Heart right ventricle (tissue), 16 donors: ENCODE measurements around the gene TIMM8B. TPM values are rescaled to one million over a fixed set of nuclear protein-coding genes. Genes with fewer than 3 reads are reported as not detected.
"Not testable (repeated sequence)": the region's sequence is repeated elsewhere in the genome, so short reads cannot be mapped to it uniquely, and the experiment has no call there.

Source experiments
- ATAC-seq, 8 donors: fragments of 200-7000 bp; cut with Tn5 transposase; one replicate each; pipeline ENCODE4 v1.9.1; 2020; ENCODE audit warnings: mild to moderate bottlenecking in 8 of 8, moderate library complexity in 8 of 8, moderate number of reproducible peaks in 1 of 8
- DNase-seq, 2 donors: peaks; one replicate each; pipeline ENCODE4 v3.0.0-alpha.2; 2020
- H3K27ac ChIP-seq, 10 donors: fragments of 200-600 bp; sonication (generic) in 2 of 10; one replicate each; pipeline versions ENCODE4 v1.5.0 to v1.8.0; 2020 to 2022; ENCODE audit warnings: mild to moderate bottlenecking in 3 of 10
- H3K27me3 ChIP-seq, 7 donors: fragments of 200-600 bp; one replicate each; pipeline ENCODE4 v1.8.0; 2021 to 2022; ENCODE audit warnings: mild to moderate bottlenecking in 2 of 7
- H3K36me3 ChIP-seq, 9 donors: fragments of 200-600 bp; sonication (generic) in 1 of 9; one replicate each; pipeline versions ENCODE4 v1.5.0 to v1.8.0; 2020 to 2022; ENCODE audit warnings: mild to moderate bottlenecking in 2 of 9
- H3K4me1 ChIP-seq, 9 donors: fragments of 200-600 bp; sonication (generic) in 1 of 9; one replicate each; pipeline versions ENCODE4 v1.5.0 to v1.8.0; 2020 to 2022; ENCODE audit warnings: mild to moderate bottlenecking in 4 of 9
- H3K4me3 ChIP-seq, 10 donors: fragments of 200-600 bp; sonication (generic) in 2 of 10; one replicate each; pipeline versions ENCODE4 v1.5.0 to v1.8.0; 2020 to 2022; ENCODE audit warnings: mild to moderate bottlenecking in 7 of 10, moderate library complexity in 2 of 10
- H3K9me3 ChIP-seq, 11 donors: fragments of 200-600 bp in 10 of 11; sonication (generic) in 2 of 11; one replicate each; pipeline versions ENCODE4 v1.5.0 to v1.8.0; 2013 to 2022; ENCODE audit warnings: mild to moderate bottlenecking in 2 of 11, control low read depth in 1 of 11, moderate library complexity in 1 of 11
- WGBS, 2 donors: extraction: QIAGEN DNeasy Blood & Tissue Kit; methylation state at CpG; one replicate each; pipeline ENCODE4 v1.1.7; 2013; ENCODE audit warnings: inconsistent platforms in 1 of 2; 5-methylcytosine and 5-hydroxymethylcytosine counted together
- intact Hi-C, 10 donors: fragments of 100-400 bp; cut with DNase I; formaldehyde crosslinking; loops; one replicate each; pipeline versions ENCODE4 v1.11.1 to v1.14.2; 2022
- polyA plus RNA-seq, 2 donors: library from polyadenylated mRNA; stranded (reverse); fragments of 200-250 nt; gene quantifications; one replicate each; pipeline ENCODE4 v1.2.3, GENCODE V29; 2013
- total RNA-seq, 10 donors: library from RNA; stranded (reverse); fragmentation: NEBNext Ultra II Directional in 3 of 10; extraction: Animal tissue kit (Norgen Biotek cat#: 25700) in 3 of 10; gene quantifications; one replicate each; pipeline versions ENCODE4 v1.2.1 to v1.2.4, GENCODE V29; 2021 to 2023
- TF ChIP-seq, protein P1 (sequence below), 9 donors: fragments of 200-600 bp; sonication (generic) in 2 of 9; IDR thresholded peaks; one replicate each; pipeline versions ENCODE4 v1.5.0 to v1.8.0; 2021 to 2022; ENCODE audit warnings: antibody characterized with exemption in 9 of 9, mild to moderate bottlenecking in 5 of 9, moderate library complexity in 1 of 9
- donor health status: Arrhythmogenic right ventricular cardiomyopathy.
- donor health status: ischemic (EF 13 %, LVEDD 7.1; RV severe dilation, severe dysfunction).
- donor health status: healthy with polysubstance abuse.
- donor health status: DM: no; HTN: yes; CAD: no.
- donor health status: DM: no; HTN: no; CAD: no.
- donor health status: ischemic (EF 25% LVEDD 6.9; RV normal size, moderate dysfunction).
- donor health status: ischemic (EF 25% LVEDD 5.7; RV mildly dilated, moderate dysfunction).
- donor health status: healthy.
- donor health status: DM: yes; HTN: yes; CAD: no.
- donor health status: Ischemic cardiomyopathy.
- donor health status: ischemic (EF 35%, LVEDD 5.7; RV mildly dilated, moderate dysfunction).
- donor health status: nonischemic (EF 11% LVEDD 7.7; RV severe dilation, severe dysfunction).
- donor health status: DM: yes; HTN: yes; CAD: no.
- donor health status: PGD.
- donor health status: ischemic (EF 29% LVEDD 5.4; RV normal size, mild dysfunction).
- donor health status: nonischemic (EF 23%, LVEDD 6.1; RV moderate dilation, normal function).

The TIMM8B gene
- total and polyA plus RNA-seq, 12 donors: 142 to 194 (median 168) TPM

DNA sequence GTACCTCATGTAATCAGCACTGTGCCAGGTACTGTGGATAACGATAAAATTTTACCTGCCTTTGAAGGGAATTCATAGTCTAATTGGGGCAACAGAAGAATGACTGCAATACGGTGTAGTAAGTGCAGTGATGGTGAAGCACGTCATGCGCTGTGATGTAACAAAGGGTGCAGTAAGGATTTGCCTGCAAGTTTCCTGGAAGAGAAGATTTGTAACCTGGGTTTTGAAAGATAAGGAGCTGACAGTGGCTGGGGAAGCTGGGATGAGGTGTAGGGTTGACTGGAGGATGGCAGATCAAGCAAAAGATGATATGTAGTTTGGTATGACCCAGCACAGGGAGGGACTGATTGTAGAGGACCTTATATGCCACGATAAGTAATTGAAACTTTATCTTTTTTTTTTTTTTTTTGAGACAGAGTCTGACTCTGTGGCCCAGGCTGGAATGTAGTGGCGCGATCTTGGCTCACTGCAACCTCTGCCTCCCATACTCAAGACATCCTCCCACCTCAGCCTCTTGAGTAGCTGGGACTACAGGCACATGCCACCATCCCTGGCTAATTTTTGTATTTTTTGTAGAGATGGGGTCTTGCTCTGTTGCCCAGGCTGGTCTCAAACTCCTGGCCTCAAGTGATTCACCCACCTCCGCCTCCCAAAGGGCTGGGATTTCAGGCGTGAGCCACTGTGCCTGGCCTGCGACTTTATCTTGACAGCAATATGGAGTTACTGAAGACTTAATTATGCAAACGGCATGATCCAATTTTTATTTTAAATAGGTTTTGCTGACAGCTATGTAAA, 11.4 kb upstream of the TIMM8B start:
- Histone ChIP-seq H3K4me1 (peaks cover 0 to 7% (median 0%) of the 10 kb centered on the region in 9 donors), H3K4me3 (no peak overlapping the region), H3K9me3 (no peaks in the 10 kb centered on the region), H3K36me3 (peaks cover 0 to 72% (median 24%) of the 10 kb centered on the region in 9 donors), H3K27me3 (no peaks in the 10 kb centered on the region), H3K27ac (no peak overlapping the region)
- ATAC-seq (no peak), DNase-seq (no peak)
- WGBS, 2 donors: 89 to 90% methylated on average over 11 of the region's 11 CpGs
- TF ChIP-seq, protein P1, sequence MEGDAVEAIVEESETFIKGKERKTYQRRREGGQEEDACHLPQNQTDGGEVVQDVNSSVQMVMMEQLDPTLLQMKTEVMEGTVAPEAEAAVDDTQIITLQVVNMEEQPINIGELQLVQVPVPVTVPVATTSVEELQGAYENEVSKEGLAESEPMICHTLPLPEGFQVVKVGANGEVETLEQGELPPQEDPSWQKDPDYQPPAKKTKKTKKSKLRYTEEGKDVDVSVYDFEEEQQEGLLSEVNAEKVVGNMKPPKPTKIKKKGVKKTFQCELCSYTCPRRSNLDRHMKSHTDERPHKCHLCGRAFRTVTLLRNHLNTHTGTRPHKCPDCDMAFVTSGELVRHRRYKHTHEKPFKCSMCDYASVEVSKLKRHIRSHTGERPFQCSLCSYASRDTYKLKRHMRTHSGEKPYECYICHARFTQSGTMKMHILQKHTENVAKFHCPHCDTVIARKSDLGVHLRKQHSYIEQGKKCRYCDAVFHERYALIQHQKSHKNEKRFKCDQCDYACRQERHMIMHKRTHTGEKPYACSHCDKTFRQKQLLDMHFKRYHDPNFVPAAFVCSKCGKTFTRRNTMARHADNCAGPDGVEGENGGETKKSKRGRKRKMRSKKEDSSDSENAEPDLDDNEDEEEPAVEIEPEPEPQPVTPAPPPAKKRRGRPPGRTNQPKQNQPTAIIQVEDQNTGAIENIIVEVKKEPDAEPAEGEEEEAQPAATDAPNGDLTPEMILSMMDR (IDR thresholded peaks at IDR 0.05): no peak
- intact Hi-C loops: no loop called here

DNA sequence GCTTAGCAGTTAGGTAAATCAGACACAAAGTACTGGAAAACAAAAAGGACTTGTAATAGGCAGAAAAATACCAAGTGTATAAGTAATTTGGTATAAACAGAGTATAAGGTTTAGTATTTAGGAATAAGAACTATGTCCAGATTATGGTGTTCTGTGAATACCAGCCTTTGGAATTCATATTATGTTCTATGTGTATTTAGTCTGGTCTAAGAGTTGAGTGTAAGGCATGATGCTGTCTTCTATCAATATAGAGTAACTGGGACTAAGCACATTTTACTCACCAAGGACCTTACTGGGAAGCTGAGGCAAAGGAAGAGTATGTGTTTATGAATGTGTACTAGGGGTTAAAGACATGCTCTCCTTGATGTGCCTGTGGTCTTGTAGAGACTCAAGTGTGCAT, 9.6 kb upstream of the TIMM8B start:
- intact Hi-C loops: no loop called here
- no peak for ATAC-seq

DNA sequence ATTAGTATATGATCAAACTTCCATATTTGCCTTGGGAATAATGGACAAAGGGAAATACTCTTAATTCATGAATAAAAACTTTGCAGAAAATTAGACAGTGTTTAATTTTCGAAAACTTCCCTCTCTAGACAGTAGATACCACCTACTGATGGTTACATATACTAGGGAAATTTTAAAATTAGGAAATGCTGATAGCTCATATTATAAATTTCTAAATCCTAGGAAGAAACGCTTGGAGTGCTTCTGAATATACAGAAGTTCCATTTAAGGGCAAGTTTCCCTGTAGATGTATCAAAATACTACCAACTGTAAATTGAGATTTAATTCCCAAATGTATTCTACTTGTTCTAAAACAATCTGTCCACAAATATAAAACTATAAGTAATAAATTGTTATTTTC, 8.7 kb upstream of the TIMM8B start:
- H3K9me3 ChIP-seq, DNase-seq, ATAC-seq, intact Hi-C loops, H3K4me3 ChIP-seq, H3K27ac ChIP-seq, H3K4me1 ChIP-seq, H3K27me3 ChIP-seq: not testable (repeated sequence)
- peaks cover 0 to 95% (median 49%) of the 10 kb centered on the region in 9 donors for H3K36me3 ChIP-seq
- 96 to 99% methylated on average over 2 of the region's 2 CpGs for WGBS, 2 donors

More for the DNA sequence above, 9.6 kb upstream of the TIMM8B start:
- no peak for DNase-seq
- Histone ChIP-seq H3K9me3 (no peaks in the 10 kb centered on the region), H3K27ac (no peak overlapping the region), H3K36me3 (peaks cover 0 to 89% (median 40%) of the 10 kb centered on the region in 9 donors), H3K27me3 (no peaks in the 10 kb centered on the region), H3K4me1 (peaks cover 0 to 7% (median 0%) of the 10 kb centered on the region in 9 donors), H3K4me3 (no peak overlapping the region)
- TF ChIP-seq, protein P1 (IDR thresholded peaks at IDR 0.05): no peak

DNA sequence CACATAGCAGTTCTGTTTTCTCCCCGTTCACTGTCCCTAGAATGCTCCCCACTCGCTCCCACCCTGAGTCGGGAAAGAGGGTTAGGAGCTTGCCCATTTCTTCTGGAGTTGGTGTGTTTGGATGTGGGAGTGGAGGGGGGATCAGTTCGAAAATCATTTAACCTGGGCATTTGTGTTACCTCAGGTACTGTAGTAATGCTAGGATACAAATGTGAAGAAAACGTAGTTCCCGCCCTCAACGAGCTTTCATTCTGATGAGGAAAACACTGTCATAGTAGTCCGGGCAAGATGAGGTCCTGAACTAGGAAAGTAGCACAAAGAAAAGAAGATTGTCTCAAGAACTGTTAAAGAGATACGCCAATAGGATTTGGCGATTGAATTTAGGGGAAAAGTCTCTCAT, 656 bp upstream of the TIMM8B start:
- intact Hi-C loops: loop anchor here in 6 of 10 donors (2.0 to 10.0 kb wide), 5 partner anchors 152 to 212 kb away; partner anchors contain the start of genes CFAP68 (in 3 of the 6), FDXACB1 (in 3 of the 6), ALG9 (in 2 of the 6) and DIXDC1 (in 2 of the 6)
- ATAC-seq: peak in 7 of 8 donors; percentile 3 to 21 (median 10)
- peak overlapping the region; percentile 69 to 95 (median 88) for H3K27ac ChIP-seq

More for the DNA sequence above, 656 bp upstream of the TIMM8B start:
- peak overlapping the region; percentile 71 to 94 (median 84) for H3K4me3 ChIP-seq
- peaks cover 0 to 77% (median 66%) of the 10 kb centered on the region in 9 donors for H3K36me3 ChIP-seq
- no peaks in the 10 kb centered on the region for H3K27me3 ChIP-seq
- H3K4me1 ChIP-seq: peaks cover 3 to 68% (median 36%) of the 10 kb centered on the region in 9 donors
- no peak for DNase-seq
- WGBS, 2 donors: 13 to 16% methylated on average over 10 of the region's 10 CpGs
- TF ChIP-seq, protein P1 (IDR thresholded peaks at IDR 0.05): no peak
- no peaks in the 10 kb centered on the region for H3K9me3 ChIP-seq
